Prostate gland (tissue), 2 donors: ENCODE results near the gene ABO.

Experiments
- CTCF ChIP-seq, 4 experiments: fragments of 200-600 bp in 2 of 4; fragments of 450-650 bp in 2 of 4; sonication (generic) in 2 of 4; IDR thresholded peaks; 1 replicate in 3 of 4; 2 replicates in 1 of 4; pipeline ENCODE4 v1.5.1; 2016 to 2019; ENCODE audit warnings: antibody characterized with exemption in 4 of 4, mild to moderate bottlenecking in 2 of 4, moderate library complexity in 2 of 4
- POLR2A ChIP-seq: fragments of 450-650 bp; IDR thresholded peaks from one replicate; pipeline ENCODE4 v1.6.1; 2016; ENCODE audit warnings: antibody characterized with exemption, mild to moderate bottlenecking

- TF ChIP-seq CTCF (IDR thresholded peaks at IDR 0.05) = no peak
- no peak for TF ChIP-seq POLR2A
These were observed 1.2 kb downstream of the ABO start for GRCh38 chr9:133273819-133274218.
